H1 (cell line): ENCODE results near the gene F8. TPM values are rescaled to one million over a fixed set of nuclear protein-coding genes. Genes with fewer than 3 reads are reported as not detected.

Experiments
- CHD7 ChIP-seq: fragments of 300-600 bp; sonication (generic); IDR thresholded peaks from 2 replicates; pipeline ENCODE4 v1.7.1; 2012; ENCODE audit warnings: low read length, moderate library complexity, mild to moderate bottlenecking, inconsistent platforms; ENCODE audit not compliant: insufficient replicate concordance
- JUN ChIP-seq: IDR thresholded peaks from 2 replicates; pipeline ENCODE4 v1.6.1; 2011; ENCODE audit warnings: low read depth, mild to moderate bottlenecking, improper control_type of control experiment, low read length
- JUND ChIP-seq: IDR thresholded peaks from 2 replicates; pipeline ENCODE4 v1.6.1; 2011; ENCODE audit warnings: mild to moderate bottlenecking, improper control_type of control experiment, low read length
- KDM4A ChIP-seq: IDR thresholded peaks from one replicate; pipeline ENCODE4 v1.7.1; 2012; ENCODE audit warnings: low read depth, mild to moderate bottlenecking, moderate library complexity, low read length, inconsistent platforms; ENCODE audit not compliant: severe bottlenecking
- SIRT6 ChIP-seq: IDR thresholded peaks from one replicate; pipeline ENCODE4 v1.7.1; 2012; ENCODE audit warnings: low read length, inconsistent platforms
- polyA plus RNA-seq, 7 experiments: library from polyadenylated mRNA; depleted of rRNA in 3 of 7; stranded (reverse) in 5 of 7; unstranded in 2 of 7; fragments of >200 nt in 5 of 7; fragments of 200-250 nt in 2 of 7; gene quantifications; 1 replicate in 5 of 7; 2 replicates in 1 of 7; 4 replicates in 1 of 7; pipeline versions ENCODE4 v1.2.1 to v1.2.3, GENCODE V29; 2011 to 2013; ENCODE audit warnings: missing spikeins in 2 of 7, mixed read lengths in 2 of 7
- total RNA-seq: library from RNA; stranded (reverse); fragmentation: NEBNext Ultra II Directional; extraction: Animal tissue kit (Norgen Biotek cat#: 25700); gene quantifications from 2 replicates; pipeline ENCODE4 v1.2.1, GENCODE V29; 2021

Gene F8
- total and polyA plus RNA-seq, 2 of the 8 experiments (the other 6 are each of a cell fraction or from before 2014, with no cell fraction given) = 1.1 to 2.6 TPM

GRCh38 chrX:154836163-154836562 lies 186.4 kb downstream of the F8 start (continued):
- TF ChIP-seq CHD7 (no peak), JUND (no peak), JUN (no peak), SIRT6 (no peak), KDM4A (no peak)
- TF ChIP-seq, all 59 proteins: peak for 0
